AG10803 (cell line): ENCODE measurements around the gene CXCL1.
A peak's percentile ranks its signal among the peaks of the same experiment; 100 is the strongest.

Experiments used
- DNase-seq: peaks from one replicate; pipeline ENCODE4 v3.0.0; 2010; ENCODE audit warnings: low read depth
- H3K4me3 ChIP-seq: 2 replicates; pipeline ENCODE4 v1.5.1; 2011; ENCODE audit warnings: mild to moderate bottlenecking, low read length, control low read depth
- CTCF ChIP-seq: conservative IDR thresholded peaks from 2 replicates; pipeline ENCODE4 v1.5.1; 2011; ENCODE audit warnings: mild to moderate bottlenecking, low read length, control low read depth, inconsistent platforms

Gene CXCL1

GRCh38 chr4:73866246-73866645 is 2.9 kb upstream of the CXCL1 start:
- no peak overlapping the region for H3K4me3 ChIP-seq
- no peak for TF ChIP-seq CTCF
- DNase-seq, result no peak

- no peak overlapping the region for H3K4me3 ChIP-seq
- TF ChIP-seq CTCF, result no peak
- no peak for DNase-seq
Measured at GRCh38 chr4:73867783-73868182, 1.4 kb upstream of the CXCL1 start.

GRCh38 chr4:73868206-73869129 is 725 bp upstream of the CXCL1 start:
- H3K4me3 ChIP-seq, result peak overlapping the region; percentile 64
- TF ChIP-seq CTCF, result no peak
- no peak for DNase-seq

- H3K4me3 ChIP-seq, result peak overlapping the region; percentile 64
- no peak for DNase-seq
- no peak for TF ChIP-seq CTCF
Measured at GRCh38 chr4:73870260-73870659, 1.1 kb downstream of the CXCL1 start.

GRCh38 chr4:73870768-73871167 is 1.6 kb downstream of the CXCL1 start:
- TF ChIP-seq CTCF, result no peak
- H3K4me3 ChIP-seq, result no peak overlapping the region
- DNase-seq, result peak; percentile 56

GRCh38 chr4:73871511-73872310 is 2.5 kb downstream of the CXCL1 start:
- no peak for DNase-seq
- TF ChIP-seq CTCF, result no peak
- H3K4me3 ChIP-seq, result no peak overlapping the region
